T-helper 2 cell treated with Interferon-gamma antibody and Interleukin-4, amounts not matched to agents 100 ng/mL and 5 ng/mL, for 36 hours (primary cell): ENCODE data around the gene SLC38A2. TPM values are rescaled to one million over a fixed set of nuclear protein-coding genes. Genes with fewer than 3 reads are reported as not detected.

Source experiments
- intact Hi-C: fragments of 100-400 bp; cut with micrococcal nuclease; formaldehyde crosslinking; loops from one replicate; pipeline ENCODE4 v1.15.1; 2023
- total RNA-seq: library from RNA; stranded (reverse); gene quantifications from 2 replicates; pipeline ENCODE4 v1.2.3, GENCODE V29; 2022

The SLC38A2 gene
- total RNA-seq, 1 donor from 2014 or later, result 168 TPM

DNA sequence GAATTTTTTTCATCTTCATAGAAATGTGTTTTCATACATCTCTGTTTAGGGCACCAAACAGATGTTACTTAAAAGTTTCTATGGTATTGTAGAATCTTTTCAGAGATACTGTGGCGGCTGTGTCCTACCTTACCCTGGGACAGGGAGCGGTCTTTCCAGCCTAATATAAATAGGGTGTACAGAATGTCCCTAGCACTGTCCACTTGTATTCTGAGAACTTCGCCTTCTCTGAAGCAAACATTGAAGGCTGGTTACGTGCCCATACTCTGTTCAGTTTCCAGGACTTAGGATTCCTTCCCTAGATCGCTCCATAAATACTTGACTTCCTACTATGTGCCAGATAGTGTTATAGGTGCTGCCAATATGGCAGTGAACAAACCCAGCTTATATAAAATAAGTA lies 24.3 kb upstream of the SLC38A2 start:
- intact Hi-C loops, result no loop called here

DNA sequence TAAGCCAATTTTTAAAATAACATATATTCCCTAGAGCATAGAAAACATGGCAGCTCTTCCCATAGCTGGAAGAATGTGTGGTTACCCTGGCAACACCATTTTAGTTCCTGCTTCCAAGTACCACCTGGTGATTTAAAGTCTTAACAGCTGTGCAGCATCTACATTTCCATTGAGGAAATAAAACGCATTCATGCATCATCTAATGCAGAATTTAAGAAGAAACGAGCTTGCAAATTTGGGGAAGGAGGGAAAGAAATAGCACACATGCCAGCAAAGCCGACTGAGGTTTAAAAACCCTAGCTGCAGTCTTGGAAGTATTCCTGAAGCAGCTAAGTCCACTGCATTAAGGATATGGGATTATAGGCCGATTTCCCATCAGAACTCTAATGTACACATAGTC lies 22.8 kb upstream of the SLC38A2 start:
- intact Hi-C loops, result no loop called here

DNA sequence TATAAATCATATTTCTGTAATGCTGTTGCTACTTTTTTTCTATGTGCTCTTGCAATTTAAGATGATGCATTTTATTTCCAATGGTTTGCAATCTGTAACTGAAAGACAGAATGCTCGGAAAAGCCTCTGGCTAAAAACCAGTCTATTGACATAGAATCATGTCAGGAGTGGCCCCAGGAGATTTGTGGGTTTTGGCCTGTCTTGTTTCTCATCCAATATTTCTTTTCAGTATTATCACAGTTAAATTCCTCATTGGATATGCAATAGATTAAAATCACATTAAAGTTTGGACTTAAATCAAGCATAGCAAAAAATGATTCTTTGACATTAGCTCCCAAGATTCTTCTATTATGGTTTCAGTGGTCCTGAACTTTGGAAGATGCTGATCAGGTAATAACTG lies 19.1 kb upstream of the SLC38A2 start:
- intact Hi-C loops, result no loop called here

DNA sequence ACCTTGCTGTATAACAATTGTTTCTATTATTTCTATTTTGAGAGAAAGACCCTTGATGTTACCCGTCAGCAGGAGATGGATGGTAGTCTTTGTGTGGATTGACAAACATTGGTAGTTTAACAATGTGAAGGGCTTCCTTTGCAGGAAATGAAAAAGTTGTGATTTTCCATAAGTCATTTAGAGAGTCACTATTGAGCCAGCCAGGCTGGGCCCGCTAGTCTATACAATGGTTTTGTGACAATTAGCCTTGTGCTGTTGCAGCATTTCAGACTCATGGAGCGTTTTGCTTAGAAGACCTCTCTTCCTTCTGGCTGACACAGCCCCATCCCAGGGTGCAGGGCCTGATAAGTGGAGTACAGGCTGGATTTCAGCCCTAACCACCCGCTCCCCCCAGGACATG lies 18.3 kb upstream of the SLC38A2 start:
- intact Hi-C loops, result no loop called here

DNA sequence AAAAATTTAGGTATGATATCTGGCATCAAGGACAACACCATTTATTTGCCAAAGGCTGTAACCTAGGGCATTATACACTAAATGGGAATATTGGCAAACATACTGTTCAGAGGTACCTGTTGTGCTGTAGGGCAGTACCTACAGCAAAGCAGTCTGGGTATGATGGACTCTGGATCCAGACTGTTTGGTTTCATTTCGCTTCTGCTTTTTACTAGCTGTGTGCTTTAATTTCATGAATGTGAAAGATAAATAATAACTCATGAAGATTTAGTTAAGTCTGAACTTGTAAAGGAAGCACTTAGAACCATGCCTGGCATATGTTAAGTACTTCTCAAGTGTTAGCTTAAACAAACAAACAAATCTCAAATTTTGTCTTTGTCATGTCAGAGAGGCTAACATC lies 17.7 kb upstream of the SLC38A2 start:
- intact Hi-C loops, result no loop called here

DNA sequence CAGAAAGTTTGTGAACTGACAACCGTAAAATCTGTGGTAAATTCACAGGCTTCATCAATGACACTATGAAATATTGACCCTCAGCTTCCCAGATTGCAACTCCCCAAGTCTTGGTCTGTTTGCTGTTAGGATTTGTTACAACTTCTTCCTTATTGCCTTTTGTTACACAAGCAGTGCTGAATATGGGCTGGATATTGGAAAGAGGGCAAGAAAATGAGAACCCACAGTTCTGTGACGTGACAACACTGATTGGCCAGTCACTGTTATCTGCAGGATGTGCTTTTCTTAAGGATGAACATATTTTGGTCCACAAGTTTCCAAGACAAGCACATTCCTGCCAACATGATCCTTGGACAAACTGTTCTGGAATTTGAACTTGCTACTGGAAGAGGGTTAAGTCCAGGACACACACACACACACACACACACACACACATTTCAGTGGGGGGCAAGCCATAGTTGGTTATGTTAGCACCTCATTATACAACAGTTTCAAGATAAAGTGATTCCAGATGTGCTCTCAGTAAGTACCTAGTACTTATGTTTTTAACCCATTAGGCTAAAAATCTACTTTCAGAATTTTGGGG lies 16.6 kb upstream of the SLC38A2 start:
- intact Hi-C loops, result no loop called here

DNA sequence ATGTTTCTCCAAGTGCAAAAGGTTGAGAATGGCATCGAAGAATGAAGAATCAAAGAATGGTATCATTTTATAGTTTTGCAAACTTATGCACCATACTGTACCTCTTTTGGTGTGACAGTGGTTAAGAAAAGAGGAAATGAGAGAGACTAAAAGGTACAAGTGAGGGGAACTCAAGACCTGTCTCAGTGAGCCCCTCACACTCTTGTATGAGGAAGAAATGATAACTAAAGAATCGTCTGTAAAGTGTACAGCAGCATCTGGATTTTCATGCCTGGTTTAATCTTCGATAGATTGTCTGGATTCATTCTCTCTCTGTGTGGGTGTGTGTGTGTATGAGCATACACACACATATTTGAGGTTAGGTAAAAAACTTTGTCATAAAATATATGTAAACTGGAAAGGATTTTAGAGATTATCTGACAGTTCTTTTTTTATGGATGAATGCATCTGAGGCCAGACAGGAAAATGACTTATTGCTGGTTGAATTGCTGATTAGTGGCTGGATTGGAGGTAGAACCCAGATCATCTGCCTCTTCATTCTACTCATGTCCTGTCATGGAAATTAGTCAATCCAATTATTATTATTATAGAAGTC lies 16.0 kb upstream of the SLC38A2 start:
- intact Hi-C loops, result no loop called here

DNA sequence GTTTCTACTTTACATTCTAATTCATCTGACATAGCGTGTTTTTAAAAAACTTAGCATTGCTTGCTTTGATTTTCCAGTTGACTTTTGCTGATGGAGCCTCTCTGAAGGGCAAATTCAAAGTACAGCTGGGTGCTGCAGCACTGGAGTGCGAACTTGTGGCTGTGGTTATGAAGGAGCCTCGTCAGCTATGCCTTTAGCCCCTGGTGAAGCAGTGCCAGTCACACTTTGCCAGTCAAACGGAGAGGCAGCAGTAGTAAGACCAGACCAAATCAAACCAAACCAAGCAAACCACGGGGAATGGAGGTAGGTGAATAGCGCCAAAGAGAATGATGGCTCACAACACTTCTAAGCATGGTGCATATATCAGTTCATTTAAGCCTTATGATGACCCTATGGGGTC lies 15.1 kb upstream of the SLC38A2 start:
- intact Hi-C loops, result no loop called here

DNA sequence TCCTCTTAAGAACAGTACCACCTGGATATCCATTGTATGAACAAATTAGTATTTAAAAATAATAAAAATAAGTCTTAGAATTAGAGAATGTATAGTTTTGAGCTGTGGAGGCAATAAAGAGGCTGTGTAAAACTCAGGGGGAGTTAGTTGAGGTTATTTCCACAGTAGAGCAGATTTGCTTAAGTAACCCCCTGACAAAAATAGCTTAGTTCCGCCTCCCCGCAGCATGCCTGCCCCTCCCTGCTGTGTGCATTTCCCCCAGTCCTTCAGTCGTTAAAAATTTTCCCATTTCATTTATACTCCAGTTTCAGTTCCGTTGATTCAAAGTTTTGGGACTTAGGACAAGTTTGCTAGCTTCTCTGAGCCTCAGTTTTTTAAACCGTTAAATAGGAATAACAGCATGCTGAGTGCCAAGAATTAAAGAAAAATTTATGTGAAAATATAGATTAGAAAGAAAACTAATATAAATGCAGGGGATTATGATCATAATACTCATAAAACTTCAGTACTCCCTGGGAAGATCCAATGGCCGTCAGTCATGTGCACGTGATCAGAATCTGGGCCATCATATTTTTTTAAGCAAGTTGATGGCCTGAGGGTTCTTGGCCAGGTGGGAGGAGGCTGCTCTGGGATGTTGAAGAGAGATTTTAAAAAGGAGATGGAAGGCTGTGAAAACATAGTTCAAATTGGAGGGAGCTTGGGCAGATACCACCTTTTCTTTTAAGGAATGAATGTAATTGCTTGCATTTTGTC lies 14.5 kb upstream of the SLC38A2 start:
- intact Hi-C loops, result no loop called here

DNA sequence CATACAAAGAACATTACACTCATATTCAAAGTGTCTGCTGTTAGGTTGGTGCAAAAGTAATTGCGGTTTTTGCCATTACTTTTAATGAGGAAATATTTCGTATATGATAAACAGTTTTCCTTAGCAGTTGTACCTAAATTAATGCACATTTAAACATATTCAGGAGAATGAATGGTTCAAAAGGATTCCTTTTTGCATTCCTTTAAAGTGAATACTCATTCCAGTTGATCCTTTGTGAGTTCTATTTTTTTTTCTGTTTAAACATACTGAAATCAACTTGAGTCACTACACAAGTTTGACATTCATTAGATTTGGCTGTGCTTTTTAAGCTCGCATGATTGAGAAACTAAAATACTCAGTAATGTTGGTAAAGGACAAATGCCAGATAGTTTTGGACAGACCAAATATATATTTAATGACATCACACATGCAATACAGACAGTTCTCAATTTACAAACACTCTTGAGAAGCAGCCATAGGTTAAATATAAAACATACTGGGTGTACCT lies 13.8 kb upstream of the SLC38A2 start:
- intact Hi-C loops, result no loop called here

DNA sequence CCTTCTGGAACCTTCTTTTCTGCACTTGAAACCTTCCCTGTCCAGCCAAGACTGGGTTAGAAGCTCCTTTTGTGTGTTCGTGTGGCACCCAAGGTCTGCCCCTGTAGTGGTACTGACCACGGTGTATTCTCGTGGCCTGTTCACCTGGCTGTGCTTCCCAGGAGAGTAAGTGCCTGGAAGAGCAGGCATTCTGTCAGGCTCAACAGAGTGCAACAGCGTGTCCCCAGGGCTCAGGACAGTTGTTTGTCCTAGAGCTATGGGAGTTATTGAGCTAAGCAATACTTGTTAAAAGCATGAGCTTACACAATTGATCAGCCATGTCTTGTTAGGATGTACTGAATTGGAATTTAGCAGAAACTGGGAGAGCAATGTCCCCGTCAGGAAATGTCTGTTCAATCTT lies 12.9 kb upstream of the SLC38A2 start:
- intact Hi-C loops, result no loop called here

DNA sequence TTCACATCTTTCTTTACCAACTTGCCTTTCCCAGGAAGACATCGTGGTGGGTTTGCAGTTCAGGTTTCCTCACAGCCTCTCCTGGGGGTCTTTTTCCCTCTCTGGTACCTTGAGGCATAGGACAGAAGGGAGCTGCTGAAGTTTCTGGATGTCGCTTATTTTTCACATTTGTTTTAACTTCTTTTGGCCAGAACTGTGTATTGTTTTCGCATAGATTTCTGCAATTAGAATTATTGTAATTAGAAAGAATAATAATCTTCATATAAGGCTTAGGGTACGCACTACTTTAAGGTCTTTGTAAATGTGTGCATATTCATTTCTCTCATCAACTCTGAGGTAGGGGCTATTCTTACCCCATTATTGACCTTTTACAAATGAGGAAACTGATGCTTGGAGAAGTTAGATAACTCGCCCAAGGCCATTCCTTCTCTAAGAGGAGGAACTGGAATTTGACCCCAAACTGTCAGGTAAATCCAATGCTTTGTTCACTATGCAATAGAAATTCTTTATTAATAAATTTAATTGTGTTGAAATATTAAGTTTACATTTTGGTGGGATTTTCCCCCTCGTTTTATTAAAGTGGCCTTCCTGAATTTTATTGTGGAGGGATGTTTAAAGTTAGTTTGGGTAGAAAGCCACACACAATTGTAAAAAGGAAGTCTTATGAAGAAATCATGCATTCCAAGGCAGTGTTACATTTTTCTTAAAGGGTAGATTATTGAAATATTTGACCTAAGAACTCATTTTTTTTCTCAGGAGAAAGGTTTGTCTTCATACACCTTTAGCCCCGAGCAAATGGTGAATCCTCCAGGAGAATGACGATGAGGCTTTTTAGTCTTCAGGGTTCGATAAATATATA lies 12.1 kb upstream of the SLC38A2 start:
- intact Hi-C loops, result loop anchor here (1.0 kb wide), 2 partner anchors 75 to 277 kb away; no protein-coding TSS in a partner anchor

DNA sequence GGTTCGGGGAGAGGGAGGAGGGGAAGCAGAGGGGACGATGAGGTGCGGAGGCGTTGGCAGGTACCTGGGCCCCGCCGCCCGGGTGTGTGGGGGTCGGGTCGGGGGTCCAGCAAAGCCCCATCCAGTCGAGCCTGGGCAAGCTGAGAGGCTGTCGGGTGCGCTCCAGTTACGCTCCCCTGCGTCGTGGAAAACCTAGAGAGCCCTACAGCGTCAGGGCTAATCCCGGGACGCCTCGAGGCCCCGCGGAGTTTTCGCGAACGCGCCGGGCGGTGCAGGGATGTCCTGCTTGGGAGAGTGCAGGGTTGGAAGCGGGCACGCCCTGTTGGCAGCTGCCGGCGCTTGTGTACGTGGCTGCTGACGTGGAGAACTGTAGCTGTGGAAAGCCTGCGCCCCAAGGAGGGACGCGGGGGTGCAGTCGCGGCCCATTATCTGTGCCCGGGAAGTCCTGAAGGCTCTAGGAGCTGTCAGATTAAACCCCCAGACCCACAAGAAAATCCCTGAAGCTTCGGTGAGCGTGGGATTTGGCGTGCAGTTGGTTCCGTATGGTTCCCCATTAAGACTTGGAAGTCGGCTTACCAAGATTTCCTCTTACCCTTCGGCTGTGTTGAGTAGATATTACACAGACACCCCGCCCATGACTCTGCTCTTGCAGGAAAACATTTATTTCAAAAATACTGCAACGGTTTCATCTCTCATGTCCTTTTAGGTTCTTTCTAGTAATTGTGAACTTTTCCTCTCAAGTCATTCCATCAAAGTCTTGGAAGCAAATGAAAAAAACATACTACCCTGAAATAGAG lies 11.3 kb upstream of the SLC38A2 start:
- intact Hi-C loops, result loop anchor here (1.0 kb wide), 5 partner anchors 12 to 277 kb away; partner anchors contain the start of gene SLC38A2

DNA sequence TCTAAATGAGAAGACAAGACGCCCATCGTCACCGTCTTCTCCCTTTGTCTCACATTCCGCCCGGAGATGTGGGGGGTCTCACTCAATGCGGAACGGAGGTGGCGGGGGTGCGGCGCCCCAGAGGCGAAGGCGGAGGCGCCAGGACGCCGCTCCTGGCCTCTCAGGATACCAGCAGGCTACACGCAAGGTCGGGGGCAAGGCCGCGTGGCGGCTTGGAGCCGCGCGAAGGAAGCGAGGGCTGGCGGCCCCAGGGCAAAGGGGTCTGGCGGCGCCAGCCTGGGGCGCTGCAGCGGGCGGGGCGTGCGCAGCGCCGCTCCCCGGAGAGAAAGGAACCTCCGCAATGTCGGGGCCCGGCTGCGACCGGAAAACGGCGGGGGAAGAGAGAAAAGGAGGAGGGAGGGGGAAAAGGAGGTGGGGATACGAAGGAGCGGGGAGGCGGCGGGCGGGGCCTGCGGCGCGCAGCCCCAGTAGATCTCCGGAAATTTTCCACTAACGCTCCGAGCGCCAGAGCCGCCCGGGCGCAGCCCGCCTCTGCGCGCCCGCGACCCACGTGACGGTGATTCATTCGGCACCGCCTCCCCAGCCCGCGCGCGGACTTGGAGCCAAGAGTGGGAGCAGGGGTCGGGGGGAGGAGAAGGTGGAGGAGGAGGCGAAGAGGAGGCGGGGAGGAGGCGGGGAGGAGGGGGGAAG lies 10.5 kb upstream of the SLC38A2 start:
- intact Hi-C loops, result loop anchor here (1.0 kb wide), 3 partner anchors 11 to 134 kb away; partner anchors contain the start of gene SLC38A2

DNA sequence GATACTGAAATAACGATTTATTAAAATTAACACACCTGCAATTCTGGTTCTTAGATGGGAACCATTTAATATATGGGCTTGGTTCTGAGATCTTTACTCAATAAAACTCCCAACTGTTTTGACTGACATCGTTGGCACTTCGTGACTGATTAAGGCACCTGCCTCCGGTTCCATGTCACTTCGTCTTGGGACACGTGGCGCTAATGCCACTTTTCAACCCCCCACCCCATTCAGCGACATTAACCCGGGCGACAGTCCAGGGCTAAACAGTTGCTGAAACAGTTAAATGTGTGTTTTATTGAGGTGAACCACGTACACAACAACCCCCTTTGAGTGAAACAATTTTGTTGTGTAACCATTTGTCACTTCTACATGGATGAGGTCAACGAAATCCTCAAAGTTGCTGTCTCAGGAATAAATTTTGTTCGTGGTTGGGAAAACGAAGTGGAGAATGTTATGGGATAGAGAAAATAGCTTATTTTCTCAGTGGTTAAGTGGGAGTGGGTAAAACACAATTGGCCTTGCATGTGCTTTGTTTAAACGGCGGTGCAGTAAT lies 9.9 kb upstream of the SLC38A2 start:
- intact Hi-C loops, result no loop called here

DNA sequence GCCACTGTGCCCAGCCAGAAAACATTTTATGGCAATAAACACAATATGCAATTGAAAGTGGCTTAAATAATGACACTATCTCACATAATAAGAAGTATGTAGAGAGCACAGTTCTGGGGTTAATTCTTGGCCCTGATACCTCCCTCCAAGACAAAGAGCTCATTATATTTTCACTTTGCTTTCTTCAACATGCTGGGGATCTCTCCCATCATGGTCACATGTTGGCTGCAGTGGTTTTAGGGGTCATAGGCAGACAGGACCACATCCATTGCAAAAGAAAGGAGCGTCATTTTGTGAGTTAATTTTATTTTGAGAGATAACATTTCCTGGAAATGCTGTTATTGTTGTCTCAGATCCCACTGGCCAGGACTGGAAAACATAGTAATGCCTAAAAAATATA lies 8.3 kb upstream of the SLC38A2 start:
- intact Hi-C loops, result no loop called here

DNA sequence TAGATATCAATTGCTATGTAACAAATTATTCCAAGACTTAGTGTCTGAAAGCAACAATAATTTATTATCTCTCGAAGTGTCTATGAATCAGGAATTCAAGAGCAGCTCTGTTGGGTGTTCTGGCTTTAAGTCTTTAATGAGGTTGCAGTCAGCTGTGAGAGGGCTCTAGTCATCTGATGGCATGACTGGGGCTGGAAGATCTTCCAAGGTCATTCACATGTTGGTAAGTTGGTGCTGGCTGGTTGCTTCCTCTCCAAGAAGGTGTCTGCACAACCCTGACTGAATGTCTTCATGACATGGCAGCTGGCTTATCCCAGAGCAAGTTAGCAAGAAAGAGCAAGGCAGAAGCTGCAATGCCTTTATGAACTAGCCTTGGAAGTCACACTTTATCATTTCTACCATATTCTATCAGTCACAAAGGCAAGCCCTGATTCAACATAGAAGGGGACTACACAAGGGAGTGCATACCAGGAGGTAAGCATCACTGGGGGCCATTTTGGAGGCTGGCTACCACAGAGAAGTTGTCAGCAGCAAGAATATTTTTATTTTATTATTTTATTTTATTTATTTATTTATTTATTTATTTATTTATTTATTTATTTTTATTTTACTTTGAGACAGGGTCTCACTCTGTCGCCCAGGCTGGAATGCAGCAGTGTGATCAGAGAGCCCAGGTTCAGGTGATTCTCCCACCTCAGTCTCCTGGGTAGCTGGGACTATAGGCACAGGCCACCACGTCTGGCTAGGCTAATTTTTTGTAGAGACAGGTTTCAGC lies 7.6 kb upstream of the SLC38A2 start:
- intact Hi-C loops, result no loop called here

DNA sequence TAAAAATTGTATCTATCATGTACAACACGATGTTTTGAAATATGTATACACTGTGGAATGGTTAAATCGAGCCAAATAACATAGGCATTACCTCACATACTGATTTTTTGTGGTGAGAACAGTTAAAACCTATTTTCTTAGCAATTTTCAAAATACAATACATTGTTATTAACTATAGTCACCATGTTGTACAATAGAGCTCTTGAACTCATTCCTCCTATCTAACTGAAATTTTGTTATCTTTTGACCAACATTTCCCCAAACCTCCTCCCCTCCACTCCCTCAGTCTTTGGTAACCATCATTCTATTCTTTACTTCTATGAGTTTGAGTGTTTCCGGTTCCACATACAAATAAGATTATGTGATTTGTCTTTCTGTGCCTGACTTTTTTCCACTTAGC lies 6.8 kb upstream of the SLC38A2 start:
- intact Hi-C loops, result loop anchor here (10.0 kb wide), 1 partner anchor 985 kb away; no protein-coding TSS in a partner anchor

DNA sequence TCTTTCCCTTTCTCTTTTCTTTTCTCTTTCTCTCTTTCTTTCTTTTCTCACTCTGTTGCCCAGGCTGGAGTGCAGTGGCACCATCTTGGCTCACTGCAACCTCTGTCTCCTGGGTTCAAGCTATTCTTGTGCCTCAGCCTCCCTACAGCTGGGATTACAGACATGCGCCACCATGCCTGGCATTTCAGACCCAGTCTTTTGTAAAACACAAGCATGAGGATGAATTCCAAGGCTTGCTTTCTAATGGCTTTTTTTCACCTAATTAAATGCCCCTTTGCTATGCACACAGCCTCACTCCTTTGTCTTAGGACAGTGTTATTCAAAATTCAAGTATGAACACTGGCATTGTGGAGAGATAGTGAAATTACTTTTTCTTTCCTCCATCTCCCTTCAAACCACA lies 6.0 kb upstream of the SLC38A2 start:
- intact Hi-C loops, result loop anchor here (10.0 kb wide), 1 partner anchor 986 kb away; no protein-coding TSS in a partner anchor
